HepG2 (cell line): ENCODE data around the gene SLC23A3. TPM values are rescaled to one million over a fixed set of nuclear protein-coding genes. Genes with fewer than 3 reads are reported as not detected.

Experiments
- CCAR2 ChIP-seq: fragments of 200-400 bp; formaldehyde crosslinking; optimal IDR thresholded peaks from 2 replicates; pipeline ENCODE3; 2018; ENCODE audit warnings: low read depth, mild to moderate bottlenecking, low read length, moderate library complexity
- CERS6 ChIP-seq: sonication (generic); formaldehyde crosslinking; IDR thresholded peaks from 2 replicates; pipeline ENCODE4 v1.5.0; 2020; ENCODE audit warnings: missing genetic modification reagents
- HNF1A ChIP-seq, 2 experiments: sonication (generic) in 1 of 2; formaldehyde crosslinking in 1 of 2; IDR thresholded peaks; 2 replicates each; pipeline versions ENCODE4 v1.4.0 to v1.6.1; 2016 to 2020; ENCODE audit warnings: borderline replicate concordance in 1 of 2, low read depth in 1 of 2, mild to moderate bottlenecking in 1 of 2, missing genetic modification reagents in 1 of 2
- HNF1B ChIP-seq: sonication (generic); formaldehyde crosslinking; IDR thresholded peaks from 2 replicates; pipeline ENCODE4 v1.5.1; 2020; ENCODE audit warnings: mild to moderate bottlenecking, moderate library complexity, missing genetic modification reagents
- MEIS1 ChIP-seq: sonication (generic); formaldehyde crosslinking; IDR thresholded peaks from 2 replicates; pipeline ENCODE4 v1.9.0; 2021; ENCODE audit warnings: mild to moderate bottlenecking, missing genetic modification reagents, moderate library complexity, borderline replicate concordance
- MYC ChIP-seq: sonication (generic); formaldehyde crosslinking; IDR thresholded peaks from 2 replicates; pipeline ENCODE4 v1.9.0; 2021; ENCODE audit warnings: missing genetic modification reagents, borderline replicate concordance
- SAP130 ChIP-seq: IDR thresholded peaks from 2 replicates; pipeline ENCODE4 v1.6.1; 2016; ENCODE audit warnings: low read depth
- SYNCRIP ChIP-seq: fragments of 200-400 bp; formaldehyde crosslinking; IDR thresholded peaks from 2 replicates; pipeline ENCODE4 v1.6.1; 2018; ENCODE audit warnings: mild to moderate bottlenecking, low read depth, low read length; ENCODE audit not compliant: insufficient read depth
- ZBED4 ChIP-seq: sonication (generic); formaldehyde crosslinking; IDR thresholded peaks from 2 replicates; pipeline ENCODE4 v1.4.0; 2020; ENCODE audit warnings: missing genetic modification reagents, borderline replicate concordance
- ZBTB34 ChIP-seq: sonication (generic); formaldehyde crosslinking; IDR thresholded peaks from 2 replicates; pipeline ENCODE4 v1.8.0; 2022; ENCODE audit warnings: mild to moderate bottlenecking, missing genetic modification reagents
- ZBTB7B ChIP-seq: sonication (generic); formaldehyde crosslinking; IDR thresholded peaks from 2 replicates; pipeline ENCODE4 v1.4.0; 2020; ENCODE audit warnings: missing genetic modification reagents
- ZNF264 ChIP-seq: sonication (generic); formaldehyde crosslinking; IDR thresholded peaks from 2 replicates; pipeline ENCODE4 v1.4.0; 2020; ENCODE audit warnings: missing genetic modification reagents
- ZNF414 ChIP-seq: sonication (generic); formaldehyde crosslinking; IDR thresholded peaks from 2 replicates; pipeline ENCODE4 v1.5.0; 2020; ENCODE audit warnings: missing genetic modification reagents
- polyA plus RNA-seq, 8 experiments: library from polyadenylated mRNA; depleted of rRNA in 3 of 8; stranded (reverse) in 7 of 8; unstranded in 1 of 8; fragments of >200 nt; fragmentation: Illumina TruSeq in 4 of 8; extraction: Trizol in 4 of 8; gene quantifications; 2 replicates each; pipeline versions ENCODE4 v1.2.1 to v1.2.3, GENCODE V29; 2011 to 2016; ENCODE audit warnings: low read depth in 4 of 8, missing spikeins in 1 of 8, mixed read lengths in 1 of 8; ENCODE audit not compliant: insufficient read depth in 1 of 8
- total RNA-seq, 5 experiments: library from RNA; depleted of rRNA; stranded (reverse); fragments of >200 nt; fragmentation: Illumina TruSeq; extraction: Trizol; gene quantifications; 2 replicates each; pipeline ENCODE4 v1.2.3, GENCODE V29; 2016; ENCODE audit warnings: low read depth in 1 of 5

SLC23A3 gene
- total and polyA plus RNA-seq, 2 of the 13 experiments (the other 11 are each of a cell fraction or from before 2014, with no cell fraction given): 0.38 to 0.78 TPM

- TF ChIP-seq ZNF264 (CRISPR knock-in tag): peak; percentile 72
- peak; percentile 87 for TF ChIP-seq ZBTB7B (CRISPR knock-in tag)
- TF ChIP-seq ZNF414 (CRISPR knock-in tag): peak; percentile 51; the same call in 1 of the 2 replicates
- no peak for TF ChIP-seq SYNCRIP
- peak; percentile 85 for TF ChIP-seq SAP130 (CRISPR knock-in tag)
- TF ChIP-seq MEIS1 (CRISPR knock-in tag): 0 out of 2 replicates have a peak, but pooled peaks have one; percentile 33
- TF ChIP-seq ZBTB34 (CRISPR knock-in tag): peak; percentile 74; the same call in 1 of the 2 replicates
- TF ChIP-seq MYC (CRISPR knock-in tag): 0 out of 2 replicates have a peak, but pooled peaks have one; percentile 54
- peak; percentile 26 for TF ChIP-seq CCAR2
- peak; percentile 87 for TF ChIP-seq HNF1B (CRISPR knock-in tag)
- TF ChIP-seq HNF1A (IDR thresholded peaks at IDR 0.05; ENCODE audit: low read depth): no peak; the same call in none of the 2 replicates
- no peak; the same call in 1 of the 2 replicates for TF ChIP-seq HNF1A (CRISPR knock-in tag; IDR thresholded peaks at IDR 0.05; ENCODE audit: borderline replicate concordance)
- no peak for TF ChIP-seq CERS6
- TF ChIP-seq ZBED4 (CRISPR knock-in tag): peak; percentile 42; the same call in 1 of the 2 replicates
Measured at GRCh38 chr2:219207884-219208740, 38.3 kb upstream of the SLC23A3 start (continued).
